SK-N-SH (cell line): ENCODE results near the gene FAM209B.

Experiments
- CHD2 ChIP-seq: fragments of 150-350 bp; IDR thresholded peaks from 2 replicates; pipeline ENCODE4 v1.6.1; 2018; ENCODE audit warnings: low read length; ENCODE audit not compliant: partially characterized antibody
- CTCF ChIP-seq: fragments of 200-600 bp; sonication (generic); IDR thresholded peaks from 2 replicates; pipeline ENCODE4 v1.6.1; 2017; ENCODE audit warnings: antibody characterized with exemption, mild to moderate bottlenecking, moderate library complexity
- FOSL2 ChIP-seq: IDR thresholded peaks from 2 replicates; pipeline ENCODE4 v1.4.0; 2012; ENCODE audit warnings: low read depth, mild to moderate bottlenecking, moderate library complexity, borderline replicate concordance
- FOXJ3 ChIP-seq: sonication (generic); formaldehyde crosslinking; IDR thresholded peaks from 2 replicates; pipeline ENCODE4 v1.5.1; 2020; ENCODE audit warnings: mild to moderate bottlenecking, missing genetic modification reagents
- MAX ChIP-seq: IDR thresholded peaks from 2 replicates; pipeline ENCODE4 v1.4.0; 2012; ENCODE audit warnings: low read depth
- POLR2AphosphoS5 ChIP-seq: IDR thresholded peaks from 2 replicates; pipeline ENCODE4 v1.6.1; 2012; ENCODE audit warnings: low read depth, low read length
- RAD21 ChIP-seq: IDR thresholded peaks from 2 replicates; pipeline ENCODE4 v1.6.1; 2012; ENCODE audit warnings: mild to moderate bottlenecking, low read length
- REST ChIP-seq: IDR thresholded peaks from 2 replicates; pipeline ENCODE4 v1.6.1; 2012; ENCODE audit warnings: mild to moderate bottlenecking, low read depth, low read length, moderate library complexity
- RXRA ChIP-seq: IDR thresholded peaks from 2 replicates; pipeline ENCODE4 v1.4.0; 2012; ENCODE audit warnings: low read depth, mild to moderate bottlenecking, borderline replicate concordance
- SIN3A ChIP-seq: IDR thresholded peaks from 2 replicates; pipeline ENCODE4 v1.6.1; 2012; ENCODE audit warnings: low read depth, mild to moderate bottlenecking, low read length, moderate library complexity, borderline replicate concordance
- YY1 ChIP-seq: IDR thresholded peaks from 2 replicates; pipeline ENCODE4 v1.4.0; 2012; ENCODE audit warnings: low read depth, mild to moderate bottlenecking

GRCh38 chr20:56519551-56519950 lies 13.5 kb upstream of the FAM209B start:
- TF ChIP-seq CHD2 (no peak), FOXJ3 (CRISPR knock-in tag) (no peak), RAD21 (no peak), CTCF (no peak), YY1 (no peak), FOSL2 (no peak), POLR2AphosphoS5 (no peak), RXRA (no peak), REST (no peak), MAX (no peak), SIN3A (no peak)
